ENCODE measurements around the gene ZFP92.

Gene ZFP92

GRCh38 chrX:153409414-153410101 is 1.7 kb upstream of the ZFP92 start:
- no peak for DNase-seq

- DNase-seq: no peak
These were observed 899 bp upstream of the ZFP92 start for GRCh38 chrX:153410373-153410772.

DNA sequence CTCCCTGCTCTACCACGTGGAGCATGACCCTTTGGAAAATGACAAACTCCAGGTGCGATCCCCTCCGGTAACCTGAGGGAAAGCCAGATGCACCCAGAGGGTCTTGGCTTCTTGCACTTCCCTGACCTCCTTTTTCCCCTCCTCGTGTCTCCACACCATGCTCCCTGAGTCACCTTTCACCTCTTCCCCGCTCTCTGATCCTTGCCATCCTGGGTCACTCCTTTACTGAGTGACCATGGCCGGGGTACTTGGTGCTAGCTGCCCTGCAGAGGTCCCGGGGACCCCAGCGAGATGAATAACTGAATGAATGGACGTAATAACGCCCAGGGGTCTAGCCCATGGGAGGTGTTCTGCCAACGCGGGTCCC is 401 bp upstream of the ZFP92 start:
- no peak for DNase-seq

GRCh38 chrX:153411988-153412574 is 809 bp downstream of the ZFP92 start:
- no peak for DNase-seq

- no peak for DNase-seq
These were observed 1.8 kb downstream of the ZFP92 start for GRCh38 chrX:153412746-153413720.

DNA sequence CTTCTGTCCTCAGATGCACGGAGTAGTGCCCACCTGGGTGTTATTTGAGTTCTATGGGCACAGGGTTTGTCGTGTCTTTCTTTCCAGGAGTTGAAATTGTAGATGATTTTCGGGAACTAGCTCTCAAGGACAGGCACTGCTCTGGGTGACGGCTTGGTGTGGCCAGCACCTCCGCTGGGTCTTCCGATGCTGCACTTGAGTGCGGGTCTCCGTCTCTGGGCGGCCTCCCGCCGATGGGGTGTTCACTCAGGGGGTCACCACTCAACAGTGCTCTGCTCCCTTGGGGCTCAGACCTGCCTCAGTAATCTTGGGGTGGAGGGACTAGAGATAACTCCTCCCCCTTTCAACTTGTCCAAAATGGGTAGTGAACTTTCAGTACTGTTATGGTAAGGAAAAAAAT is 2.5 kb downstream of the ZFP92 start:
- DNase-seq: no peak

- no peak for DNase-seq
These were observed 3.7 kb downstream of the ZFP92 start for GRCh38 chrX:153414856-153415510.

DNA sequence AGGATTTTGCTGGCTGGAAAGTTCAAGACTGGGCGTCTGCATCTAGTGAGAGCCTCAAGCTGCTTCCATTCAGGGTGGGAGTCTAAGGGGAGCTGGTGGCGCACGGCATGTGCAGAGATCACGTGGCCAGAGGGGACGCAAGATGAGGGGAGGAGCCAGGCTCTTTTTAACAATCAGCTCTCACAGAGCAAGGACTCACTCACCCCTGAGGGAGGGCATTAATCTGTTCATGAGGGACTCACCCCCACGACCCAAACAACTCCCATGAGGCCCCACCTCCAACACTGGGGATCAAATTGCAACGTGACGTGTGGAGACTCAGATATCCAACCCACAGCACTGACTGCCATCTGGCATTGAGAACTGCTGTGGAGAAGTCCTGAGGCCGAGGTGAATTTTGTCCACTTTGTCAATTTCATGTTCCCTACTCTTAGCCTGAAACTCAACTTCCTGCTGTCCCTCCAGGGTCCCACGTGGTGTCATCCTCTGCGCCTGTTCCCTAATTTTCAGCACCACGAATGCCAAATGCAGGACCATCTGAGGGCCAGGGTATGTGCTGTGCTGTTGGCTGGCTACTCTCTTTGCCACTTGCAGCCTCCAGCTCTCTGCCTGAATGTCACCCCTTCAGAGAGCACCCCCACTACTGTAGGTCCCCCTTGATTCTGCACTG is 5.6 kb downstream of the ZFP92 start:
- DNase-seq: no peak

DNA sequence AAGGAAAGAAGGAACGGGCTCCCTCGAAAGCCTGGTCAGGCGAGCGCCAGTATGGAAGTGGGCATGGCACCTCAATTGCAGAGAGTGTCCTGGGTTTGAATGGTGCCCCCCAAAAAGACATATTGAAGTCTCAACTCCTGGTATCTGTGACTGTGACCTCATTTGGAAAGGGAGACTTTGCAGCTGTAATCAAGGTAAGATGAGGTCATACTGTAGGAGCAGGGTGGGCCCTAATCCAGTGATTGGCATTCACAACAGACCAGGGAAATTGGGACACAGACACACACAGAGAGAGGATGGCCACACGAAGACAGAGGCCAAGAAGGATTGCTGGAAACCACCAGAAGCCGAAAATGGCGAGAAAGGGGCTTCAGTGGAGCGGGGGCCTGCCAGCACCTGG is 6.4 kb downstream of the ZFP92 start:
- no peak for DNase-seq

DNA sequence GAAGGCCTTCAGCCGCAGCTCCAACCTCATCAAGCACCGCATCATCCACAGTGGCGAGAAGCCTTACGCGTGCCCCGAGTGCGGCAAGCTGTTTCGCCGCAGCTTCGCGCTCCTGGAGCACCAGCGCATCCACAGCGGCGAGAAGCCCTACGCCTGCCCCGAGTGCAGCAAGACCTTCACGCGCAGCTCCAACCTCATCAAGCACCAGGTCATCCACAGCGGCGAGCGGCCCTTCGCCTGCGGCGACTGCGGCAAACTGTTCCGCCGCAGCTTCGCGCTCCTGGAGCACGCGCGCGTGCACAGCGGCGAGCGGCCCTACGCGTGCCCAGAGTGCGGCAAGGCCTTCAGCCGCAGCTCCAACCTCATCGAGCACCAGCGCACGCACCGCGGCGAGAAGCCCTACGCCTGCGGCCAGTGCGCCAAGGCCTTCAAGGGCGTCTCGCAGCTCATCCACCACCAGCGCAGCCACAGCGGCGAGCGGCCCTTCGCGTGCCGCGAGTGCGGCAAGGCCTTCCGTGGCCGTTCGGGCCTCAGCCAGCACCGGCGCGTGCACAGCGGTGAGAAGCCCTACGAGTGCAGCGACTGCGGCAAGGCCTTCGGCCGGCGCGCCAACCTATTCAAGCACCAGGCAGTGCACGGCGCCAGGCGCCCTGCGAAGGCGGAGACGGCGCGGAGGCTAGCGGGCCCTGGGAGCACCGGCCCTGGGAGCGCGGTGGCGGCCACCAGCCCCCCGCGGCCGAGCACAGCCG is 9.8 kb downstream of the ZFP92 start:
- DNase-seq: no peak

DNA sequence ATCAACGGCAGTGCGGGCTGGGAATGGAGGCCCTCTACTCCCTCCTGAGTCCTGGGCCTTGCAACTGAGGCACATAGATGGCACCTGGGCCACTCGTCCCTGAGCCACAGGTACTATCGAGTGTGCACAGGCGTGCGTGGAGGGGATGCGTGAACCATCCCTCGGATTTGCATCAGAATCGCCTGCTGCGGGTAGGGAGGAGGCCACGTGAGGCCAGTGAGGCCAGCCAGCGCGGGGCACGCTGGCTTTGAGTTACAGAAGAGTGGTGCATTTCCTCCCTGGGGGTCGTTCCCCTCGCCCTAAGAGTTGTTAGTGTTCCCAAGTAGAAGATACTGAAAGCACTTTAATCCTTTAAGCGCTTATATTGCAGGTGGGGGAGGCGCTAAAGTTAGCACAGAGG is 10.6 kb downstream of the ZFP92 start:
- no peak for DNase-seq

- DNase-seq: no peak
These were observed 12.4 kb downstream of the ZFP92 start for GRCh38 chrX:153423652-153424051.

GRCh38 chrX:153426204-153426603 is 14.9 kb downstream of the ZFP92 start:
- no peak for DNase-seq

DNA sequence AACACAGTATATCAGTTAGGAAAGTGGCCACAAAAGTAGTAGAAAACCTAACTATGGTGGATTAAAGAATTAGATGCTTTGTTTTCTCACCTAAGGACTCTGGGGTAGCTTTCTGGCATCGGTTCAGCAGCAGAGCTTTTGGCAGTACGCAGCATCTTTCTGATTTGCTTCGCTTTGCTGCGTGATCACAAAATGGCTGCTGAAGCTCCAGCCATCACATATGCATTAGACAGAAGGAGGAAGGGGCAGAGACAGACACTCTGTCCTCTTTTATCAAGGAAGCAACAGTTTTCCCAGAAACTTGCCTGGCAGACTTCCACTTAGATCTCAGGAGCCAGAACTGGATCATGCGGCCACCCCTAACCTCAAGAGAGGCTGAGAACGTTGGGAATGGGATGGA is 19.5 kb downstream of the ZFP92 start:
- DNase-seq: no peak

DNA sequence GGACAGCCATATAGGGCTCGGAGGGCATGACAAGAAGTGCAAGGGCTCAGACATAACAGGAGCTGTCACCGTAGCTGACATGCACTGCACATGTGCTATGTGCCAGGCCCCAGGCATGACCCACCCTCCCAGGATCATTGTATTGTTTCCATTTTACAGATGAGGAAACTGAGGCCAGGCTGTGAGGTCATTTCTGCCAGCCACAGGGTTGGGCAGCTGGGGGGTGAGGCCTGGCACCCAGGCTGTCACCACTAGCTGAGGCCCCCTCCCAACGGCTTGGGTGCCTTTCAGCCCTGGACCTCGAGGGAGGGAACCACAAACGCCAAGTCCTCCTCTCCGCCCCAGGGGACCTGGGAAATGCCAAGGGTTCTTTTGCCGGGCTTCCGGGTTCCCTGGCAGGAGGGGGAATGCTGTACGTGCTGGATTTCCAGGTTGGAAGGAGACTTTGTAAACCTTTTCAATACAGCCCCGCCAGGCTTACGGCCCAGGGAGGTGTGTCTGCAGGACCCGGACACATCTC is 21.9 kb downstream of the ZFP92 start:
- no peak for DNase-seq

DNA sequence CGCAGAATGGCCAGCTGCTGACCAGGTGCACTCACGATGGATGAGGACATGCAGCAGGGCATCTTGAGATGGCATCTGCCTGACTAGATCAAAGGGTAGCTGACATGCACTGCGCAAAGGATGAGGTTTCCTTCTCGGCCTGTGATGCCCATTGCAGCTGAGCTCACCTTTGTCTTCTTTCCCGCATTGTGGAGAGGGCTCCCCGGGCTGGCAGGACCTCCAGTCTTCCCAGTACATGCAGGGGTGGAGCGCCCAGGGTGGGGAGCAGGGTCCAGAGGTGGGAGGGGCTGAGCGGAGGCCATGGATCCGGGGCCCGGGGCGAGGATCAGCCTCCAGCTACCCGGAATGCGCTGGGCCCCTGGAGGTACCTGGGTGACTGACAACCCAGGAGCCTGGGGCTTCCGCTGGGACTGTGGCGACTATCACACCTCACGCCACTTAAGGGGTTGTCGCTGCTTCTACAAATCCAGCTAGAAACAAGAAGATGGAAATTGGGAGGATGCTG is 22.6 kb downstream of the ZFP92 start:
- no peak for DNase-seq

GRCh38 chrX:153434801-153435200 is 23.5 kb downstream of the ZFP92 start:
- DNase-seq: no peak

- no peak for DNase-seq
These were observed 24.6 kb downstream of the ZFP92 start for GRCh38 chrX:153435845-153436244.

- DNase-seq: no peak
These were observed 27.3 kb downstream of the ZFP92 start for GRCh38 chrX:153438532-153438931.

DNA sequence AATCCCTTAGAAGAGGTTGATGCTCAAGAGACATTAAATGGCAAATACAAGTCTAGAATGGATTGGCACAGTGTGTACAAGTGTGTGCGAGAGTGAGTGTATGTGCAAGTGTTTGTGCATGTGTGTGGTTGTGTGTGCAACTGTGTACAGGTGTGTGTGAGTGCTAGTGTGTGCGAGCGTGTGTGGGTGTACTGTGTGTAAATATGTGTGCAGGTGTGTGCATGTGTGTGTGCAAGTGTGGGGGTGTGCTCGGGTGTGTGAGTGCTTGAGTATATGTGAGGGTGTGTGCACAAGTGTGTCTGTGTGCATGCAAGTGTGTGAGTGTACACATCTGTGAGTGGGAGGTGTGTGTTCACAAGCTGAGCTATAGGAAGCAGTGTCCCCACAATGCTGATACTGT is 28.7 kb downstream of the ZFP92 start:
- no peak for DNase-seq

GRCh38 chrX:153440556-153441135 is 29.4 kb downstream of the ZFP92 start:
- DNase-seq: no peak
